Activated gamma-delta T cell treated with Interleukin-2 at 50 U/mL for 16 hours (primary cell): Measurements from ENCODE around the gene ZNF467.

Experiments
- DNase-seq: peaks from one replicate; pipeline ENCODE4 v3.0.0-alpha.2; 2020

Gene ZNF467

GRCh38 chr7:149769915-149770314 lies 3.5 kb downstream of the ZNF467 start:
- DNase-seq = no peak

DNA sequence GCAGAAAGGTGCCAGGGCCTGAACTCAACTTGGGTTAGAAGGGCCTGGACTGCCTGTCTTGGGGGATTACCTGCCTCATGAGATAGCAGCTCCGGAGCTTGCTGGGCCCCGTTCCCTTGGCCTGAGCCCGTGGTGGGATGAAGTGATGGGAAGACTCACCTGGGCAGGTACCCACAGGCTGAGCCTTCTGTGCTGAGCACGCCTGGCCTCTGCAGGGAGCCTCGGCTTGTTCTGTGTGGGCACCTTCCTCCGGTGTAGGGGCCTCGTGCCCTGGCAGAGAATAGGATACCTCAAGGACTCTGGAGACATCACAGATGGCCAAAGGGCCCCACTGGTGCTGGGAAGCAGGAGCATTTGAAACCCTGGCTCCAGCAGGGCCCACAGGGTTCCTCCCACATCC lies 4.5 kb downstream of the ZNF467 start:
- no peak for DNase-seq

DNA sequence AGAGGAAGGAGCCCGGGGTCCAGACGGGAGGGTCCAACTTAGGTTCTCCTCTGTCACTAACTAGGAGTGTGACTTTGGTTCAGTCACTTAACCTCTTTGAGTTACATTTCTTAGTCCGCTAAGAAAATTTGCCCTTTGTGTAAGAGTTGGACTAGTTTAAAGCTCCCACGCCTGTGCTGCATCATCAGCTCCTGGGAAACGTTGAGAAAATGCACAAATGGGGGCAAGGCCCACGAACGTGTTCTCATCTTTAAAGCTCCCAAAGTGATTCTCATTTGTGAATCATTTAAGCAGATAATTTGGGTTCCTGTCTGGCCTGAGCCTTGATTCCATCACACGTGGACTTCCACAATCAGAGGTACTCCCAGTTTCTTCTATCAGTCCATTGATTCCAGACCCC lies 6.3 kb downstream of the ZNF467 start:
- DNase-seq = no peak

DNA sequence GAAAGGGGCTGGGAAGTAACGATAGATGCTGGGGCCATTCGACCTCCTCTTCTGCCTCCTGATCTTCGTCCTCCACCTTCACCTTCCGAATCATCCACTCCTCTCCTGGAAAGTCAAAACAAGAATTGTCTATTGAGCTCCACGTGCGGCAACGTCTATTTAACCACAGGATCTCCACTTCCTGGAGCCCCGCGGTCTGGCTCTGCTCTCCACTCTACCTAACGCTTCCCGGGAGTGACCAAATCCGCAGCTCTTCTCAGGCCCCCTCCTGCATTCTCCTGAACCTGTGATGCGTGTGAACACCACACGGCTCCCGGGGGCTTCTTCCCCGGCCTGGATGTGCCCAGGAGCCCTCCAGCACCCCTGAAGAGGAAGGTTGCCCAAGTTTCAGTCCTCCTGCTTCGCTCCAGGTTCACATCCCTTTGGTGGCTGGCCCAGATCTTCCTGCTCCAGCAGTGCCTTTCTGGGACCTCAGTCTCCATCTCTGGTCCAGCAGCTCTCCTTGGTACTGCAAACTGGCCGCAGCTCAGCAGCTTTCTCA lies 7.2 kb downstream of the ZNF467 start:
- no peak for DNase-seq

- no peak for DNase-seq
Observed at GRCh38 chr7:149765399-149766121, 7.8 kb downstream of the ZNF467 start.

- no peak for DNase-seq
Observed at GRCh38 chr7:149764481-149765398, 8.6 kb downstream of the ZNF467 start.

DNA sequence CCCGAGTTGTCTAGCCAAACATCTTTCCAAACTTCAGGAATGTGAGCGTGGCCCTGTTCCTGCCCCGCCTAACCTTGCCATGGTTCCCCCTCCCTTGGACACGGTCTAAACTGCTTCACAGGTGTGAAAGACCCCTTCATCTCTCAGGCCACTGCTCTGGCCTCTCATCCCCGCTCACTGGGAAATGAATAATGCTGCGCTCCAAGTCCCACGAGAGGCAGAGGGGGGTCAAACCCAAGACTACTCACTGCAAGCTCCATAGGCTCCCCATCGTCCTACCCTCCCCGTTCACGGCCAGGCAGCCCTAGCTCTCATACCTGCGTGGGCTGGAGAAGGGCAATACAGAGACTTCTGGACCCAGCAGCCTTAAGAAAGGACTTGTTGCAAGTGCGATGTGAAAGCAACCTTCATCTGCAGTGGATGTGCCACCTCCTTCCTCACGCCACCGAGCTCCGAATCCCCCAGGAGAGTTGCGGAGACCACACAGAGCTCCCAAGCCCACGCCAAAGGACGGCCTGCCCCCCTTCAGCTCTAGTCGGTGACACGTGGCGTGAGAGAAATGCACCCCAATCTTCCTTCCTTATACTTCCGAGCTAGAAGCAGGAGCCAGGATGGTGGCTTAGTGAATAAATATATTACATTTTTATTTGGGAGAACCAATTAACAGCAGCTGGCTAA lies 9.7 kb downstream of the ZNF467 start:
- no peak for DNase-seq

DNA sequence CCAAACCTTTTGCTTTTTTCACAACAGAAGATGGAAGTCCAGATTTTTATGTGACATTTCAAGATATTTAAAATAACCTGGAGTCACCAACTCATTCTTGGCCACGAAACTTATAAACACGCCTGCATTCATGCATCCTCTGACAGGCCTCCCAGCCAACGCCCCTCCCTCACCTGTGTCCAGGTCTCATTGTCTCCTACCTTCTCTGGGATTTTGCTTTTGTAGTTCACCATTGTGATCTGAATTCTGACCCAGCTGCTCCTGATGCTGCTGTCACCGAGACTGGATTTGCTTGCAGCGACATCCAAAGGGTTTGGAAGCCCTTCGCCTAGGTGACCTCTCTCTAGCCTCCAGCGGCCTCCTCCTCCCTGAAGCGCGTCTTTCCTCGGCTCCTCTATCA lies 10.8 kb downstream of the ZNF467 start:
- DNase-seq = no peak

DNA sequence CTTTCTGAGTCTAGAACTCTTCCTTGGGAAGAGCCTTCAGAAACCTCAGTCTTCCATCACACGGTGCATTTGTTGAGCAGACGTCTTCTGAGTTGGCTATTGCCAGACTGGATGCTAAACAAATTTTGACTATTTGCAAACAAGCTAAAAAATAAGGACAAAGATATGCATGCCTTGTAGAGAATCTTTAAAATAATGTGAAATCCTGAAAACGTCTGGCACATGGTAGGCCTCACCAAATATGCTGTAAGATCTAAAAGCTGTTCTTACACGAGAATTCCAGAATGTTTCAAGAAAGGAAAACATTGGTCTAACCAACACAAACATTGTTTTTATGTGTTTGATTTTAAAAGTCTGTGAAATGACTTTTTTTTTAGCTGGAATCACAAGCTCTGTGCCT lies 11.3 kb downstream of the ZNF467 start:
- DNase-seq = no peak

GRCh38 chr7:149761307-149761706 lies 12.1 kb downstream of the ZNF467 start:
- no peak for DNase-seq

- DNase-seq = no peak
Observed at GRCh38 chr7:149760538-149760937, 12.8 kb downstream of the ZNF467 start.

GRCh38 chr7:149759093-149759860 lies 14.1 kb downstream of the ZNF467 start:
- no peak for DNase-seq

DNA sequence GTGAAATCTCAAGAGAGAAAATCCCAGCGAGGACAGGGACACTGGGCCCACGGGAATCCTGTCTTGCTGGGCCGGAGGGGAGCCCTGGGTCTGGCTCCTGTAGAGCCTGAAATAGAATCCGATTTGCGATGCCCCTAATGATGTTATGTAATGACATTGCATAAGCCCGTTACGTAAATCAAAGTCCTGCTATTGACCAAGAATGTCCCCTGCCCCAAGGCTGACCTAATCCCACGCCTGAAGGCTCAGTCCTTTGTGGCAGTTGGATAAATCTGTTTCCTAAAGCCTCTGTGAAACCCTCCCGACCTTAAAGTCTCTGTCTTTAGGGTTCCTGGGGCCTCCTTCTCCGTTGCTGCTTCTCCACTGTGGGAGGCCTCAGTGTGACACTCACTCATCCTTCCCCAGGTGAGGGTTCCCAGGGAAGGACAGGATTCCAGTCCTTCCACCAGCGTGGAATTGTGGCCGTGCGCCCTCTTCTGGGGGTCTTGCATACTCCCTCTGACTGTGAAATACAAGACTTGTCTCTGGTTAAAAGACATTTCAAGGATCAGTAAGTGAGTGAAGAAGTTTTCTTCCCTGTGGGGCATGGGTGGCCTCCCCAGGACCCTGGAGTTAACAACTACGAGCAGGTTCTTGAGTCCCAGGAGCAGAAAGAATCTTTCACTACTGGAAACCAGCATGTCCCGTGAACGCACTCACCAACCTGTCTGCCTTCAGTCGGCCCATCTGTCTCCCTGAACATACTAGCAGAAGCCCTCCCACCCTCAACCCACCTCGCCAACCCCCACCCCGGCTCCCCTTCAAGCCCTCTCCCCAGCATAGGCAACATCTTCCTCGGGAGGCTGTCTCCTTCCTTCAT lies 19.8 kb downstream of the ZNF467 start:
- no peak for DNase-seq

- no peak for DNase-seq
Observed at GRCh38 chr7:149752646-149753045, 20.7 kb downstream of the ZNF467 start.

- no peak for DNase-seq
Observed at GRCh38 chr7:149751043-149751775, 22.2 kb downstream of the ZNF467 start.

DNA sequence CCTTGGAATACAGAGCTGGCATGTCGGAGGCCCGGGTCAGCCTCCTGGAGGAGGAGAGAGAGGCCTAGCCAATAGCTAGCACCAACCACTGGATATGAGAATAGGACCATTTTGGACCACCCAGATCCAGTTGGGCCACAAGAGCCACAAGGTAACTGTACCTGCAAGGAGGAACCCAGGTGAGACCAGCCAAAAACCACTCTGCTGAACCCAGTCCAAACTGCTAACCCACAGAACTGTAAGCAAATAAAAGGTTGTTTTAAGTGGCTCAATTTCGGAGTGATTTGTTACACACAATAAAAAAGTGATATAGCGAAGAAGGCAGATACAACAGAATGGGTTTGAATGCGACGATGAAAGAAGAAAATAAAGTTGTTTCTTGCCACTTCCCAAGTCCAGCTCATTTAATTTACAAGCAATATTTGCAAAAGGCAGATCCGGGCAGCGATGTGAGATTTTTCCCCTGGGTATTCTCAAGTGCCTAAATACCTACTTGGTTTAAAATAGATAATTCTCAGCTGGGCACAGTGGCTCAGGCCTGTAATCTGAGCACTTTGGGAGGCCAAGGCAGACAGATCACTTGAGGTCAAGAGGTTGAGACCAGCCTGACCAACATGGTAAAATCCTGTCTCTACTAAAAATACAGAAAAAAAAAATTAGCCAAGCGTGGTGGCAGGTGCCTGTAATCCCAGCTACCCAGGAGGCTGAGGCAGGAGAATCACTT lies 23.1 kb downstream of the ZNF467 start:
- DNase-seq = no peak

DNA sequence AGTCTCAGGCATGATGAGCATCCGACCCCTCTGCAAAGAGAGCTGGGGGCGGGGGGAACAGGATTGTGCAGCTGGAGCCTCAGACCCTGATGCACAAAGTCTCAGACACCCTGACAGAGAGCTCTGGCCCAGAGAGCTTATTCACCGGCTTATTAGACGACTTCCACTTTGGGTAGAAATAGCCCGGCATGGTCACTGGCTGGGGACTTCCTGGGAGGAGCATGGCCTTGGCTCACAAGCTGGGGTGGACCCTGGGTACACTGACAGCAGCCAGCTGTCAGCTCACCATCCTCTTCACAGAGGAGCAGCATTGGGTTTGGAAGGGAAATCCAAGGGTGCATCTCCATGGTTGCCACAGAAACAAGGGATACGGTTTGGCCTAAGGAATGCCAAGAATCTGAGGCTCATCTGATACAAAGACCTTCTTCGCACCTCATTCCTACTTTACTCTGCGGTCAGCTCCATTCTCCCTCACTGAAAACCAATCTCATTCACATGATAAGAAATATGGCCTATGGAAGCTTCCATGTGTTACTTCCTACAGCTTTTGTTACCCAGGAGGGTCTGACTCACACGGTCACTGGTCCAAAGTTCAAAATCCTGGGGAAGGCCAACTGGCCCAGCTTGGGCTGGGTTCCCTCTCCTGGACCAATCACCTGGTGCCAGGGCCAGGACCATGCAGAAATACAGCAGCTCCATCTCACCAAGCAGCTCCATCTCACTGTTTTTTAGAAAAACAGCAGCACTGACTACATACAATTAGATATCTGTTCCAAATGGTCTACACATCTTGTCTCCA lies 25.1 kb downstream of the ZNF467 start:
- no peak for DNase-seq

GRCh38 chr7:149743476-149744255 lies 29.7 kb downstream of the ZNF467 start:
- DNase-seq = no peak
